Measurements from ENCODE around the gene FLNC.

Gene FLNC

DNA sequence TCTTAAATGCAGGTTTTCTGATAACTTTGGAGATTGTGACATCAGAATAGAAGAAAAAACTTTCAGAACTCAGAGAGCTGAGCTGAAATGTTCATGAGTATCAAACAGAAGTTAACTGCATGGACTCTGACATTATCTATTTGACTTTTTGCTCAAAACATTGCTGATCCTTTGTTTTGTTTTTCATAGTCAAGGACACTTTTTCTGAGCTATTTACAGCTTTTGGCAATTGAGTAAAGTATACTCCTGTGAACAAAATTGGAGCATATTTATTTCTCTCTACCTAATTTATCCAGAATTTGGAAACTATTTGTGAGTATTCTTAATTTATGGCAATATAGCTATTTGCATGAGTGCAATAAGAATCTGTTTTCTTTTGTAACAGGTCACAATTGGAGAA, 69.2 kb downstream of the FLNC start:
- DNase-seq (ENCODE audit: low spot score in 2 of 2) (no peak), ATAC-seq (ENCODE audit: low read depth) (no peak)
- Mint-ChIP-seq H3K4me1 (no peaks in the 10 kb centered on the region), H3K4me3 (no peak overlapping the region), H3K36me3 (peaks cover 2% of the 10 kb centered on the region), H3K27me3 (no peaks in the 10 kb centered on the region), H3K9me3 (peaks cover 2% of the 10 kb centered on the region), H3K27ac (no peak overlapping the region)

DNA sequence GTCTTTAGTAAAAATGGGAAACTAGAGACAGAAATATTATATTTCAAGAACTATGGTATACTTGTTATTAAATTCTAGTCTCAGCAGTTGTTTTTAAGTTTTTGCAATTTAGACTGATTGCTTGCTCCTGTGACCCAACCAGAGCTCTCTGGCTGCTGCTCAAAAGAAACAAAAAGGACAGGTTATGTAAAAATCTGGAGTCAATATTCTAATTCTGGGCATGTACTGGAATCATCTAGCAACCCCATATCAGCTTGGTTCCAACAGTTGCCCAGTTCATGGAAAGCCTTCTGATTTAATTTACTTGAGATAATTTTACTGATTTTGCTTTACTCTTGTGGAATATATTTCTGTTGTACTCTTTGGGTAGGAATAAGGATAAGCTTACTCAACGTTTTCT, 70.0 kb downstream of the FLNC start:
- no peak for DNase-seq (ENCODE audit: low spot score in 2 of 2)
- Mint-ChIP-seq H3K4me3 (no peak overlapping the region), H3K4me1 (peaks cover 6% of the 10 kb centered on the region), H3K27me3 (no peaks in the 10 kb centered on the region), H3K36me3 (peaks cover 2% of the 10 kb centered on the region), H3K9me3 (peaks cover 2% of the 10 kb centered on the region), H3K27ac (no peak overlapping the region)
- ATAC-seq (ENCODE audit: low read depth) = no peak

DNA sequence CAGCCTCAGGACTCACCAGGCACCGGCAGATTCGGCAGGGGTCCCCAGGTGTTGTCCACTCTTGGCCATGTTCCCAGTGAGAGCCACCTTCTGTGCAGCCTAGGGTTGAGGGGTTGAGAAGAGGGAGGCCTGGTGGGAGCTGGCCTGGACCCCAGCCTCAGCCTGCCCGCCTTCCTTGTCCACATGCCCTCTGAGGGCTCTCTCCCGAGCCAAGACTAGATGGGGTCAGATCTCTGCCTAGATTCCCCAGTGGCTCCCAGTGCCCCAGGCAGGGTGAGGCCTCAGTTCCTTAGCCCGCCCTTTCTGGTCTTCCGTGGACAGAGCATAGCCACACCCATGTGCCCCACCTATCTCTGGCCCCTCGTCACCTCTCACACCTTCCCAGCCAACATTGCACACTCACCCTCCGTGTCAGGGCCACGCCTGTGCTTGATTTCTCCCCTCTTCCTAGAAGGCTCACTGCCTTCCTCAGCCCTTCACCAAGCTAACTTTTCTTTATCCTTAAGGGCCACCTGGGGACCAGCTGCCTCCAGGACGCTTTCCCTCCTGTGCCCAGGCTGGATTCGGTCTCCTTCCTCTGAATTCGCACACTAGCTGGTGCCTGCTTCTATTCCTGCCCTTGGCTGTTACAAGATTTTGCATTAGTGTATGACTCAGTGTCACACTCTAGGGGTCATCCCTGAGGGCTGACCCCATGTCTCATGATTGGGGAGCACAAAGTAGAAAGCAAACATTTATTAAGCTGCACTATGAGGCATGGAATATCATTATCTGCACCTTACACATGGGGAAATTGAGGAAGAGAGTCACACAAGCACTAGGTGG, 72.8 kb downstream of the FLNC start:
- ATAC-seq (ENCODE audit: low read depth) = no peak
- H3K4me1 Mint-ChIP-seq = peaks cover 6% of the 10 kb centered on the region
- peaks cover 2% of the 10 kb centered on the region for H3K36me3 Mint-ChIP-seq
- peak overlapping the region; percentile 42 for H3K27ac Mint-ChIP-seq
- no peak for DNase-seq (ENCODE audit: low spot score in 2 of 2)
- no peaks in the 10 kb centered on the region for H3K27me3 Mint-ChIP-seq
- H3K9me3 Mint-ChIP-seq = peaks cover 2% of the 10 kb centered on the region
- no peak overlapping the region for H3K4me3 Mint-ChIP-seq

DNA sequence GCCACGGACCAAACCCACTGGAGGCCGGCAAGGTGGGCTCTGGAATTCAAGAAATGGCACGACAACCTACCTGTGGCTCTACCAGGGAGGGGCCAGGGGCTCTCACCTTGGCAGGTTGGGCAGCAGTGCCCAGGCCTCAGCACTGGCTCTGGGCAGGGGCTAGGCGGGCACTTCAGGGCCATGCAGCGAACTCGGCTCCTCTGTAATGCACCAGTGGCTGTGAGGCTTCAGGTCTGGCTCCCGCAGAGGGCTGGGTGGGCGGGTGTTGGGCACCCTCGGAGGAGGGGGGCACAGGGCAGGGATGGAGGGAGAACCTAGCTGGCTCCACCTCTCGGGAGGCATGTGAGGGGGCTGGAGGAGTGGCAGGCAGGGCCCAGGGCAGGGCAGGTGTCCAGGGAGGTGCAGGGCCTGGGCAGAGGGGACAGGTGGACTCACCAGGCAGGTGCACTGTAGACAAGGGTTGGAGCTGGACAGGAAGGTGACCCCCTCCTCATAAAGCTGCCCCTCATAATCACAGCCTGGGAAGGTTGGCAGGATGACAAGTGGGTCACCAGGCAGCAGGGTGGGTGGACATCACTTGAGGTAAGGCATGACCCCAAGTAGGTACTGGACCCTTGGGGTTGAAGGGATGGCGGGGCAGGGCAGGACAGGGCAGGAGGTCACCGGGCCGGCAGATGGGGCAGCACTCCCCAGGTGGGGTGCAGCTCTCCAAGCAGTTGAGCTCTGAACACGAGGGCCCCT, 73.6 kb downstream of the FLNC start:
- ATAC-seq (ENCODE audit: low read depth) = no peak
- Mint-ChIP-seq H3K4me3 (no peak overlapping the region), H3K9me3 (no peaks in the 10 kb centered on the region), H3K36me3 (no peaks in the 10 kb centered on the region), H3K27me3 (peaks cover 2% of the 10 kb centered on the region), H3K27ac (peak overlapping the region; percentile 42), H3K4me1 (peaks cover 6% of the 10 kb centered on the region)
- no peak for DNase-seq (ENCODE audit: low spot score in 2 of 2)

DNA sequence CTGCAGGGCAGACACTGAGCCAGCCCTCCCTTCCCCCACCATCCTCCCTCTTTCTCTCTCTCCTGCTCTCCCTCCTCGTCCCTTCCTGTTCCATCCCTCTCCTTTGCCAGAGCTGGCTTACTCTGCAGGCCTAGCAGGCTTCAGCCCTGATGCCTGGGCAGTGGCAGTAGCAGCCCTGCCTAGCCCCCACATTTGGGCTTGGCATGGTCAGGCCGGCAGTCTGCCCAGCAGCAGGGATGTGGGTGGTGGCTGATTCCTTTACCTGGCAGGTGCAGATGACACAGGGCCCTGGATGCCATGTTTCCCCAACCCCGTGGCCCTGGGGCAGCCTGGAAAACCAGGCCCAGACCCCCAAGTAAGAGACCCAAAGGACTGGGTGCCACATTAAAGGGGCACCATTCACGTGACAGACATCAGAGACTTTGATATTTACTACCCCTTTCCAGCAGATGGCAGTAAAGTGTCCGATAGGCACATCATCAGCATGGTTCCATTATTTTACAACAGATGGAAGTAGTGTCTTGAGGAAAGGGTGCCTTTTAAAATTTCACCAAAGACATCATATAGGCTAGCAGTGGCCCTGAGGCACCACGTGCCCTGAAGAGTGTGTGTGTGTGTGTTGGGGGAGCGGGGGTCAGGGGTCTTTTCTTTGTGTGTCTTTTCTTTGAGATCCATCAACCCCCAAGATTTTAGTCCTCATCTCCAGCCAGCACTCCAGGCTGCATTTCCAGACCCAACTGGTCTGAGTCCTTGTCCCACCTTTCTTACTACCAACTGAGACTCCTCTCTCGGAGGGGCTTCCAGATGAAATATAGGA, 74.4 kb downstream of the FLNC start:
- Mint-ChIP-seq H3K36me3 (no peaks in the 10 kb centered on the region), H3K9me3 (no peaks in the 10 kb centered on the region), H3K4me1 (peaks cover 8% of the 10 kb centered on the region), H3K27me3 (peaks cover 4% of the 10 kb centered on the region), H3K4me3 (no peak overlapping the region), H3K27ac (peak overlapping the region; percentile 64)
- peak in 1 of 2 donors; percentile 70 for DNase-seq (ENCODE audit: low spot score in 2 of 2)
- peak; percentile 92 for ATAC-seq (ENCODE audit: low read depth)

DNA sequence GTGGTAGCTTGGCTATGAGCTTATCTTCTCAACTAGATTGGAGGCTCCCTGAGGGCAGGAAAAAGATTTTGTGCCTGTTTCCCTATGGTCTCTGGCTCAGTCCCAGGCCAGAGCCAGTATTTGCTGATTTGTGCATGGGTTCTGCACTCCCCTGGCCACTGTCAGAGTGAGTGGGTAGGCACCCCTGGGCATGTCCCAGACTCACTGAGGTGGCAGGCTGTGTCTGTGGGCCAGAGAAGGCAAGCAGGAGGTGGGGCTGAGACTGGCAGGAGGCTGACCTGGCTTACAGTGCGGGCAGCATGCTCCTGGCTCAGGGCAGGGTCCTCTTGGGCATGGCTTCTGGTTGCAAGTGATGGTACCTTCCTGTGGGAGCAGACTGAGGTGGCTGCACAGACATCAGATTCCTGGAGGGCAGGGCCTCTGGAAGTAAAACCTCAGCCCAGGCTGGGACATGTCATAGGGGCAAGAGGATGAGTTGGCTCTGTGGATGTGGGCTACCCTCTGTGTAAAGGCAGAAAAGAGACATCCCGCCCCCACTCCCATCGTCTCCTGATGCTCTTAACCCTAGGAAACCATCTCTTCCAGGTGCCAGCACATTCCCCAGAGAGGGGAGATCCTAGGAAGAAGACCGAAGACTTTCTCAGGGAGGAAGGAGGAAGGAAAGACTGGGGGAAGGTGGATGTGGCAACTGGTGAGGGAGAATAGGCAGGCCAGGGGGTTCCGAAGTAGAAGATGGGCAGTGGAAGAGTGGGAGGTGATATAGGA, 76.0 kb downstream of the FLNC start:
- DNase-seq (ENCODE audit: low spot score in 2 of 2) (no peak), ATAC-seq (ENCODE audit: low read depth) (no peak)
- H3K4me1 Mint-ChIP-seq = peaks cover 9% of the 10 kb centered on the region
- H3K4me3 Mint-ChIP-seq = no peak overlapping the region
- no peaks in the 10 kb centered on the region for H3K36me3 Mint-ChIP-seq
- no peak overlapping the region for H3K27ac Mint-ChIP-seq
- H3K27me3 Mint-ChIP-seq = peaks cover 11% of the 10 kb centered on the region
- no peaks in the 10 kb centered on the region for H3K9me3 Mint-ChIP-seq

DNA sequence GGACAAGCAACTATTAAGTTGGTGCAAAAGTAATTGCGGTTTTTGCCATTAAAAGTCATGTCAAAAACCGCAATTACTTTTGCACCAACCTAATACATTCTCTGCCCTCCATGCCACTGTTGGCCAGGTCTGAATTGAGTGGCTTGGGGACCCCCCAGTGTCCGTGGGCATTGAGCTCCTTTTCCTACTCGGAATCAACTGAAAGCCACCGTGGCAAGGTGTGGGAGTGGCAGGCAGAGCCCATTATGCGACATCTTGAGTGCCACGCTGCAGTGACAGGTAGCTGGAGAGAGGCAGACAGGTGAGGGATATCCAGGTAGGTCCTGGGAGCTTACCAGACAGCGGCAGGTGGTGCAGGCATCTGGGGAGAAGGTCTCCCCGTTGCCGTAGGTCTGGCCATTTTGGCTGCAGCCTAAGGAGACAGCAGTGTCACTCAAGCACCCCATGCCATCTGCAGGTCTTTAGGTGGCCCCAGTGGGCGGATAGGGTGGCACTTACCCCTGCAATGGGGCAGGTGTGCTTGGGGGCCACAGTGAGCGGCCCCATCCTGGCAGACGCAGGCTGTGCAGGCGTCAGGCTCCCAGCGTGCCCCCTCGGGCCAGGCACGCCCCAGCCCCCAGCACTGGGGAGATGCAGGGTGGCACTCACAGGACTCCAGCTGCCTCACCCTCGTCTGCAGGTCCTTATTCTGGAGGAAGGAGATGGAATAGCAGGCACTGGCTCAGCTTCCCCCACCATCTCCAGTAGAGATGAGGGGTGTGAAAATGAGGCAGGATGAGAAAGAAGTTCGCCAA, 76.8 kb downstream of the FLNC start:
- no peak for ATAC-seq (ENCODE audit: low read depth)
- Mint-ChIP-seq H3K36me3 (no peaks in the 10 kb centered on the region), H3K4me1 (peaks cover 9% of the 10 kb centered on the region), H3K9me3 (no peaks in the 10 kb centered on the region), H3K4me3 (no peak overlapping the region), H3K27me3 (peaks cover 13% of the 10 kb centered on the region), H3K27ac (no peak overlapping the region)
- no peak for DNase-seq (ENCODE audit: low spot score in 2 of 2)

Data from memory B cell (primary cell).